ENCODE measurements around the gene TXNRD1.
A peak's percentile ranks its signal among the peaks of the same experiment; 100 is the strongest.

Gene TXNRD1

GRCh38 chr12:104356231-104357115 lies 140.9 kb downstream of the TXNRD1 start:
- in situ Hi-C loops (cut with MboI; ENCODE audit: low sequenced_read_pairs), result no loop called here
- no peaks in the 10 kb centered on the region for H3K27me3 ChIP-seq (ENCODE audit: low read depth)
- DNase-seq (ENCODE audit: low spot score in 2 of 2), result no peak

GRCh38 chr12:104357421-104357952 lies 141.9 kb downstream of the TXNRD1 start:
- H3K4me3 ChIP-seq, result no peak overlapping the region
- H3K36me3 ChIP-seq (replicated peaks), result peaks cover 2% of the 10 kb centered on the region
- DNase-seq (ENCODE audit: low spot score in 2 of 2), result peak in 1 of 2 experiments; percentile 25
- H3K27me3 ChIP-seq (ENCODE audit: low read depth), result no peaks in the 10 kb centered on the region
- in situ Hi-C loops (cut with MboI; ENCODE audit: low sequenced_read_pairs), result no loop called here
- H3K4me1 ChIP-seq, result no peaks in the 10 kb centered on the region
- no peaks in the 10 kb centered on the region for H3K9me3 ChIP-seq

More at GRCh38 chr12:104356231-104357115, 140.9 kb downstream of the TXNRD1 start:
- H3K4me1 ChIP-seq, result peaks cover 6% of the 10 kb centered on the region
- peaks cover 12% of the 10 kb centered on the region for H3K36me3 ChIP-seq (replicated peaks)
- H3K4me3 ChIP-seq, result no peak overlapping the region
- H3K9me3 ChIP-seq, result no peaks in the 10 kb centered on the region

- H3K9me3 ChIP-seq, result no peaks in the 10 kb centered on the region
- no peaks in the 10 kb centered on the region for H3K27me3 ChIP-seq (ENCODE audit: low read depth)
- DNase-seq (ENCODE audit: low spot score in 2 of 2), result peak; percentile 52 to 79
- in situ Hi-C loops (cut with MboI; ENCODE audit: low sequenced_read_pairs), result no loop called here
- no peaks in the 10 kb centered on the region; the same call in 1 of the 2 replicates for H3K36me3 ChIP-seq (replicated peaks)
- H3K4me3 ChIP-seq, result no peak overlapping the region
- no peaks in the 10 kb centered on the region for H3K4me1 ChIP-seq
Measured at GRCh38 chr12:104358353-104359003, 142.9 kb downstream of the TXNRD1 start.

DNA sequence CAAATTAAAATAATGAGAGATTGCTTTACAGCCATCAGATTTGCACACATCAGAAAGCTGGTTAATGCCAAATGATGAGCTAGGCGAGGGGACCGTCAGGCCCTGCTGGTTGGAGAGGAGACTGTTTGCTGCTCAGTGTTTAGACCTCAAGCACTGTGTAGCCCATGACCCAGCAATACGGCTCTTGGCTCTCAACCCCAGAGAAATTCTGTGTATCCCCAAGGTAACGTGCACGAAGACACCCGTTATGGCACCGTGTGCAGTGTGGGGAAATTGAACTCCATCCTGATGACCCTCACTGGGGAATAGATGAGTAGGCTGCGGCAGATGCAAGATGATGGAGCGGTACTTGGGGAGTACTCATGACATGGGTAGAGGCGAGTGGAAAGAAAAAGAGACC lies 143.6 kb downstream of the TXNRD1 start:
- DNase-seq (ENCODE audit: low spot score in 2 of 2), result no peak
- Histone ChIP-seq H3K36me3 (replicated peaks) (no peaks in the 10 kb centered on the region; the same call in 1 of the 2 replicates), H3K27me3 (ENCODE audit: low read depth) (no peaks in the 10 kb centered on the region), H3K4me1 (no peaks in the 10 kb centered on the region), H3K4me3 (no peak overlapping the region), H3K9me3 (no peaks in the 10 kb centered on the region)
- in situ Hi-C loops (cut with MboI; ENCODE audit: low sequenced_read_pairs), result no loop called here

GRCh38 chr12:104360157-104360556 lies 144.6 kb downstream of the TXNRD1 start:
- Histone ChIP-seq H3K27me3 (ENCODE audit: low read depth) (no peaks in the 10 kb centered on the region), H3K36me3 (replicated peaks) (no peaks in the 10 kb centered on the region), H3K4me1 (no peaks in the 10 kb centered on the region), H3K4me3 (no peak overlapping the region), H3K9me3 (no peaks in the 10 kb centered on the region)
- in situ Hi-C loops (cut with MboI; ENCODE audit: low sequenced_read_pairs), result no loop called here
- no peak for DNase-seq (ENCODE audit: low spot score in 2 of 2)

- Histone ChIP-seq H3K27me3 (ENCODE audit: low read depth) (no peaks in the 10 kb centered on the region), H3K36me3 (replicated peaks) (no peaks in the 10 kb centered on the region), H3K4me3 (no peak overlapping the region), H3K4me1 (no peaks in the 10 kb centered on the region), H3K9me3 (no peaks in the 10 kb centered on the region)
- no peak for DNase-seq (ENCODE audit: low spot score in 2 of 2)
- in situ Hi-C loops (cut with MboI; ENCODE audit: low sequenced_read_pairs), result no loop called here
Measured at GRCh38 chr12:104360983-104361707, 145.6 kb downstream of the TXNRD1 start.

DNA sequence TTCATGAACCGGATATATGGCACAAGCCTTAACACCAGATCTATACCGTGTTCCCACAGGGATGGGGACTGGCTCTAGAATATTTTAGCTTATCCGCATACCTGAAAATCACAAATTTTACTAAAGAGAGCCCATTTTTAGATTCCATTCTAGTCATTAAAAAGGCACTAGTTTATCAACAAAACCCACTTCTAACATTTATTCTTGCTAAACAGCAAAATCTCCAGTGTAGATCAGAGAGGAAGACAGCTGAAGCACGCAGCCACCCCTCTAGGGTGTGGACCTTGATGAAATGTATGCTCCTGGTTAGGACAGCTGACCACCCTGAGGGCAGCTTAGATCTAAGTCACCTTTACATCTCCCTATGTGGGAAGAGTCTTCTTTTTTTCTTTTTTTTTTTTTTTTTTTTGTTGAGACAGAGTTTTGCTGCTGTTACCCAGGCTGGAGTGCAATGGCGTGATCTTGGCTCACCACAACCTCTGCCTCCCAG lies 150.4 kb downstream of the TXNRD1 start:
- H3K4me1 ChIP-seq, result peaks cover 9% of the 10 kb centered on the region
- no peaks in the 10 kb centered on the region for H3K36me3 ChIP-seq (replicated peaks)
- DNase-seq (ENCODE audit: low spot score in 2 of 2), result no peak
- in situ Hi-C loops (cut with MboI; ENCODE audit: low sequenced_read_pairs), result loop anchor here (5.0 kb wide), 1 partner anchor 164 kb away; no protein-coding TSS in a partner anchor
- no peaks in the 10 kb centered on the region for H3K9me3 ChIP-seq
- H3K4me3 ChIP-seq, result no peak overlapping the region
- H3K27me3 ChIP-seq (ENCODE audit: low read depth), result no peaks in the 10 kb centered on the region

DNA sequence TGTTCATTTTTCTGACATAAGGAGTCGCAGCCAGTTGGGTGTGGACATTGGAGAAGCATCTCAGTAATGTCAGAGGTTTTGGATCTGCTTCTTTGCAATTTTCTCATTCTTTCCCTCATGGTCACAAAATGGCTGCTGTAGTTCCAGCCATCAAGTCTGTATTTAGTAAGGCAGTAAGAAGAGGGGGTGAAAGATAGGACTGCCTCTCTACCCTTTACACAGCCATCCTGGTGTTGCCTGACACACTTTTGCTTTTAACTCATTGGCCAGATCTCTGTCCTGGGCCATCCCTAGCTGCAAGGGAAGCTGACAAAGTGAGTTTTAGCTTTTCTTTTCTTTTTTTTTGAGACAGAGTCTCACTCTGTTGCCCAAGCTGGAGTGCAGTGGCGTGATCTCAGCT lies 154.1 kb downstream of the TXNRD1 start:
- Histone ChIP-seq H3K36me3 (replicated peaks) (no peaks in the 10 kb centered on the region), H3K9me3 (peaks cover 2% of the 10 kb centered on the region; the same call in 1 of the 2 replicates), H3K27me3 (ENCODE audit: low read depth) (no peaks in the 10 kb centered on the region), H3K4me3 (no peak overlapping the region), H3K4me1 (peaks cover 9% of the 10 kb centered on the region)
- no peak for DNase-seq (ENCODE audit: low spot score in 2 of 2)
- in situ Hi-C loops (cut with MboI; ENCODE audit: low sequenced_read_pairs), result loop anchor here (5.0 kb wide), 1 partner anchor 167 kb away; no protein-coding TSS in a partner anchor

GRCh38 chr12:104371043-104371870 lies 155.7 kb downstream of the TXNRD1 start:
- H3K27me3 ChIP-seq (ENCODE audit: low read depth), result no peaks in the 10 kb centered on the region
- H3K4me3 ChIP-seq, result no peak overlapping the region
- DNase-seq (ENCODE audit: low spot score in 2 of 2), result peak in 1 of 2 experiments; percentile 32
- H3K36me3 ChIP-seq (replicated peaks), result no peaks in the 10 kb centered on the region
- H3K4me1 ChIP-seq, result peaks cover 9% of the 10 kb centered on the region
- in situ Hi-C loops (cut with MboI; ENCODE audit: low sequenced_read_pairs), result no loop called here
- H3K9me3 ChIP-seq, result peaks cover 2% of the 10 kb centered on the region; the same call in 1 of the 2 replicates

DNA sequence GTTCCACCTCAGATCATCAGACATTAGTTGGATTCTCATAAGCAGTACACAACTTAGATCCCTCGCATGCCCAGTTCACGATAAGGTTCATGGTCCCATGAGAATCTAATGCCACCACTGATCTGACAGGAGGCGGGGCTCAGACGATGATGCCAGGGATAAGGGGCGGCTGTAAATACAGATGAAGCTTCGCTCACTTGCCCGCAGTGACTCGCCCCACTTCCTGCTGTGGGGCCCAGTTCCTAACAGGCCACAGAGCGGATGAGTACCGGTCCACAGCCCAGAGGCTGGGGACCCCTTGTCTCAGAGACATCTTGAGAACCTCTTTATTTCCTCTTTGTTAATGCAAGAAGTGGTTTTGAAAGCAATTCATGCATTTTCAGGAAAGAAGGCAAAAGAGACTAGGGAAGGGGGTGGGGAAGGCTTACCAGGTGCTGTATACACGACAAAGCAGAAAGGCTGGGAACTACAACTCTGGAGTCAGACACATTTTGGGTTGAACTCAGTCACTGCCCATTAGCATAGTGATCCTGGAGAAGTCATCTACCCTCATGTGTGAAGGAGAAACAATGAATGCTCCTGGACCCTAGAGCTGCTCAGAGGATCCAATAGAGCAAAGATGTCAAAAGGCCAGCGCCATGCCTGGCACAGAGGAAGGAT lies 156.6 kb downstream of the TXNRD1 start:
- H3K4me1 ChIP-seq, result peaks cover 9% of the 10 kb centered on the region
- no peaks in the 10 kb centered on the region for H3K27me3 ChIP-seq (ENCODE audit: low read depth)
- H3K9me3 ChIP-seq, result peaks cover 2% of the 10 kb centered on the region; the same call in 1 of the 2 replicates
- H3K36me3 ChIP-seq (replicated peaks), result no peaks in the 10 kb centered on the region
- DNase-seq (ENCODE audit: low spot score in 2 of 2), result no peak
- no peak overlapping the region for H3K4me3 ChIP-seq
- in situ Hi-C loops (cut with MboI; ENCODE audit: low sequenced_read_pairs), result no loop called here

DNA sequence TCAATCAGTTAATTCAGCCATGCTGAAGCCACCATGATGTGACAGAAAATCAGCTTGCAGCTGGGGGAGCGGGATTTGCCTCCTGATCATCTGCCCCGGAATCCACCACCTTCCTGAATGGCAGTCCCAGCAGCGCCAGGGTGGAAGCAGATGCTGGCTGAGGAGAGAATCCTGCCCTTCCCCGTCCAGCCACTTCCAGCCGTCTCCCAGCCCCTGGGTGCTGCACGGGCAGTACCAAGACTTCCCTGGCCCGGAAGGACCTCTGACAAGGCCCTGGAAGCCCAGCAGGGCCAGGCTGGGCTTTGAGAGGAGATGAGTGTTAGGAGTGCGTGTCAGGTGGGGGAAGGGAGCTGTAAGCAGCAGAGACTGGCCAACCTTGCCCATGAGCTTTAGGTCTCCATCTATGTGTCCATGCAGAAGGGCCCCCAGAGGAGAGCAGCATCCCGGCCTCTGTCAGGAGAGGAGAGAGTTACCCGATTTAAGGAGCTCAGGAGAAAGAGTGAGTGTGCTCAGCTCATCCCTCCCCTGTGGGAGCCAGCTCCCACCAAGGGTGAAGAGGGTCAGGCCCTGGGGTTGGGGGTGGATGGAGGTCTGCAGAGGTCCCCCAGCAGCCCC lies 157.2 kb downstream of the TXNRD1 start:
- Histone ChIP-seq H3K27me3 (ENCODE audit: low read depth) (no peaks in the 10 kb centered on the region), H3K4me3 (no peak overlapping the region), H3K9me3 (peaks cover 2% of the 10 kb centered on the region; the same call in 1 of the 2 replicates), H3K36me3 (replicated peaks) (no peaks in the 10 kb centered on the region), H3K4me1 (peaks cover 3% of the 10 kb centered on the region)
- no peak for DNase-seq (ENCODE audit: low spot score in 2 of 2)
- in situ Hi-C loops (cut with MboI; ENCODE audit: low sequenced_read_pairs), result no loop called here

DNA sequence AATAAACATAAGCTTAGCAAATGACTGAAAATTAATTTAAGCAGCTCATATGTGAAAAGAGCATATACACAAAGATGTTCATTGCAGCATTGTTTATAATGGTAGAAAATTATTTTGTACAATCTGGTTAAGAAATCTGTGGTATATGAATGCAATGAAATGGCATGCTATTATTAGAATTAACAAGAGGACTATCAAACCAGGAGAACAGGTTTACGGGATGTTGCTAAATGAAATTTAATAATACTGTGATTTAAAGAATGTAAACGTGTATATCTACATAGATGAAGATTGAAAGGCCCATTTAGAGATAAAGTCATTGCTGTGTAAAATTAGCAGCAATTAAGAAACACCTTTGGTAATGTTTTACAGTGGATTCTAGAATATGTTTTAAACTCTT lies 158.5 kb downstream of the TXNRD1 start:
- Histone ChIP-seq H3K27me3 (ENCODE audit: low read depth) (no peaks in the 10 kb centered on the region), H3K36me3 (replicated peaks) (no peaks in the 10 kb centered on the region), H3K9me3 (peaks cover 2% of the 10 kb centered on the region; the same call in 1 of the 2 replicates), H3K4me3 (no peak overlapping the region), H3K4me1 (no peaks in the 10 kb centered on the region)
- DNase-seq (ENCODE audit: low spot score in 2 of 2), result no peak
- in situ Hi-C loops (cut with MboI; ENCODE audit: low sequenced_read_pairs), result no loop called here

Data from HAP-1 (cell line).